GM18907 (cell line): ENCODE measurements around the gene GRAMD1B.
"Not testable (repeated sequence)": the region's sequence is repeated elsewhere in the genome, so short reads cannot be mapped to it uniquely, and the experiment has no call there.

Experiments used
- ATAC-seq: cut with Tn5 transposase; IDR thresholded peaks from one replicate; pipeline ENCODE4 v1.9.1; 2021; ENCODE audit warnings: mild to moderate bottlenecking, moderate library complexity; ENCODE audit not compliant: unreplicated experiment

Gene GRAMD1B

DNA sequence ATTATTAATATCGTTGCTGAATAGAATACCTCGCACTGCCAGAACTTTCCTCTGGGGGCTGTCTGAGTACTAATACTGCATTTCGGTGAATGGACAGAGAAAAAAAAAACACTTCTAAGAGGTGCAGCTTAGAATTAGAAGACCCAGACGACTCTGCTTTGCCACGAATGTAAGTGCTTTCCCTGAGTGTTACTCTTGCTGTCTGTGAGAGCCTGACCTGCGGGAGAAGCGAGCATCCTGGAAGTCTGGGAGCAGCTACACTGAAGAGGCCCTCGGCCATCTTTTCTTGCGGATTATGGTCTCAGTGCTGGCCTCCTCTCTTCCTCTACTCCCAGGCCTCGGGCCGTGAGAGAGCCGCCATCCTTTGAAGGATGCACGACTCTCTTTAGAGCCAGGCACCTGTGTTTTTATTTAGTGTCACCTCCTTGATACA lies 129.5 kb downstream of the GRAMD1B start:
- ATAC-seq, result no peak

DNA sequence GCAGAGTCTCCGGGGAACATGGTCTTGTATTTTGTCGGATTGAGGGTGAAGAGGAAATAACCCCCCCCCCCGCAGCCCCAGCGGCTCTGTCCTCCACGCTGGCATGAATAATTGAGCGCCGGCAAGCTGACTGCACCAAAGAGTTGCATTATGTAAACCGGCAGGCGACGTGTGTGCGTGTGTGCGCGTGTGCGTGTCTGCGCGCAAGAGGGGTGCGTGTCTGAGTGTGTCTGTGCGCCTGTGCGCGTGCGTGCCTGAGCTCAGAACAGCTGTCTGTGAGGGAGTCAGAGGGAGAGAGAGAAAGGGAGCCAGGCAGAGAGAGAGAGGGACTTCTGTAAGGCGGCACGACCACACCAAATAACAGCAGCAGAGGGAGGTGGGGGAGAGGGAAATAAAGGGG lies 129.9 kb downstream of the GRAMD1B start:
- ATAC-seq, result no peak

DNA sequence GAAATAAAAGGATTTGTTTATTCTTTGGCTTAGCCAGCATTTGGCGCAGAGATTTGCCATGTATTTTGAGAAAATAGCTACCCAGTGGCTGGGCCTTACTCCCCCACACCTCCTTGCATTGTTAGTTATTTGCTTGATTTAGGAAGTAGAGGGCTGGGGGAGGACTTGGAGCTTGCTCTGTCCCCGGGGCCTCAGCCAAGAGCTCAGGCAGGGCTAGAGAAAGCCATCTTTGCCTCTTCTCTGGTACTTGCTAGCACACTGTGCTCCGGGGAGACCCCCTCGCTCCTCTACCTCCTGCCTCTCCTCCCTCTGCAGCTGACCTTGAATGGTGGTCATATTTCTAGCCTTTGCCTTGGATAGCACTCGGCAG lies 131.3 kb downstream of the GRAMD1B start:
- no peak for ATAC-seq

- ATAC-seq, result no peak
These were observed 132.1 kb downstream of the GRAMD1B start for GRCh38 chr11:123562158-123562557.

- no peak for ATAC-seq
These were observed 132.8 kb downstream of the GRAMD1B start for GRCh38 chr11:123562829-123563228.

DNA sequence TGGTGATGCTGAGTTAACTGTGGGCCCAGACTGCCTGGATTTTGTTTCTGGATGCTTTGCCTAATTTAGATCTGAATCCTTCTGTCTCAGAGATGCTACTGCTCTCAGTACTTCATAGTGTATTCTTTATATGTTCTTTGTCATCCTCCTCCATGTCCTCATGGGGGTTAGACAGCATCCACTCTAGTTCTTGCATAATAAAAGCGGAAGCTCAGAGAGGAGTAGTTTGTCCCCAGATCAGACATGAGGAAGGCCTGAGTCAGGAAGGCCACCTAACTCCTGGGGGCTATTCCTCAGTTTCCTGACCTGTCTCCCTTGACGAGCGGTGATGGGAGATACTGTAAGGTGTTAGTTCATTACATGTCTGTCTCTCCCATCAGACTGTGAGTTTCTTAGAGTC lies 134.2 kb downstream of the GRAMD1B start:
- ATAC-seq, result no peak

- no peak for ATAC-seq
These were observed 136.8 kb downstream of the GRAMD1B start for GRCh38 chr11:123566852-123567251.

GRCh38 chr11:123567466-123567865 lies 137.4 kb downstream of the GRAMD1B start:
- ATAC-seq, result no peak

GRCh38 chr11:123568367-123568870 lies 138.3 kb downstream of the GRAMD1B start:
- no peak for ATAC-seq

DNA sequence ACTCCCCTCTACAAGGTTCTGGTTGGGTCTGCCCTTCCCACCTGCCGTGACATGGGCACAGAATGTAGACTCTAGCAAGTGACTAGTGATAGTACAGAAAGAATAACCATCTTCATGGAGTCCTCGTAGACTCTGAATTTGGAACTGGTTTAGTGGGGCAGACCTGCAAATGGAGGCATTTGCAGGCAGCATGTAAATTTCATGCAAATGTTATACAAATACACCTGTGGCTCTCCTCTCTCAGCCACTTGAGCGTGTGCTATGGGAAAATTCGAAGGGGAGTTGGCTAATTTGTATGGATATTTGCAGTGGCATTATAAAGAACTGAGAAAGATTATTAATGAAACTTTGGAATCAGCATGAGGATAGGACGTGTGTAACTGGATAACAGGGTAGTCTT lies 139.3 kb downstream of the GRAMD1B start:
- no peak for ATAC-seq

DNA sequence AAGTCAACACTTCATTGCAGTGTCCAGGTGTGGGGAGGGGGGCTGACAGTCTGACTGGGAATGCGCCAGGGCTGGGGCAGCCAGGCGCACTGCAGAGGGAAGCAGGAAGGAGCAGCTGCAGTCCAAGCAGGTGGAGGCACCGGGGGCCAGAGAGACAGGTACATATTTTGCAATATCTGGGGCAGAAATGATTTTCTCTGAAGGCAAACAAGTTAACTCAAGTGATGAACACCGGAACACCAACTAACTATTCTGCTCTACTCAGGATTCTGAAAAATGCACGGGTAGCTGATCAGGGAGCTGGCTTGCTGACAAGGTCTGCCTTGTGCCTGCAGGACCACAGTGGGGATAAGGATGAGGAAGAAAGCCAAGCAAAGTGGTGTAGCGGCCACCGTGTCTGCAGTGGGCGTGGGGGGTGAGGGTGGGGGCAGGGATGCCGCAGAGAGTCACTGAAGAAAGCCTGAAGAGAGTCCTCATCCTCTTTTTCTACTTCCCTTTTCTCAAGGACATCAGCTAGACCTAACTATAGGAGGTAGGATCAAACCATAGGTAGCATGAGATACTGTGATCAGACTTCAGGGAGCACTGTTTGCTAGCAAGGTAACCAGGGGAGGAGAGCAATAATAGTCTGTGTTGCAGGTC lies 141.0 kb downstream of the GRAMD1B start:
- no peak for ATAC-seq

- ATAC-seq, result not testable (repeated sequence)
These were observed 142.7 kb downstream of the GRAMD1B start for GRCh38 chr11:123572791-123573190.

GRCh38 chr11:123573286-123573685 lies 143.2 kb downstream of the GRAMD1B start:
- no peak for ATAC-seq

GRCh38 chr11:123575441-123575840 lies 145.4 kb downstream of the GRAMD1B start:
- no peak for ATAC-seq

DNA sequence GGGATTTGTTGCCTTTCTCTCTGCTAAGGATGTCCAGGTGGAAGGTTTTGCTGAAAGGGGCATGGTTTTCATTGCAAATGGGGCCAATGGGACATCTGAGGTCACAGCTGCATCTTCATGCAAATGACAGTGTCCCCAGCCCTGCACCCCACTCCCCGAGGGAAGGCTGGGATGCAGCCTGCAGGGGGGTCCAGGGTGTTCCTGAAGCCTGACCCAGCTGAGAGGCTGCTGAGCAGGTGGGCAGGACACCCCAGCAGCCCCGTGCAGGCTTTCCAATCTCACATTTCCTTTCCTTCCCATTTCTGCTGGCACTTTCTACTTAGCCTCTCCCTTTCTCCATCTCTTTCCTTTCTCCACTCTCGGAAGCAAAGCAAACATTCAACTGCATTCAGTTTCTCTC lies 146.0 kb downstream of the GRAMD1B start:
- no peak for ATAC-seq

- no peak for ATAC-seq
These were observed 146.4 kb downstream of the GRAMD1B start for GRCh38 chr11:123576501-123576900.

DNA sequence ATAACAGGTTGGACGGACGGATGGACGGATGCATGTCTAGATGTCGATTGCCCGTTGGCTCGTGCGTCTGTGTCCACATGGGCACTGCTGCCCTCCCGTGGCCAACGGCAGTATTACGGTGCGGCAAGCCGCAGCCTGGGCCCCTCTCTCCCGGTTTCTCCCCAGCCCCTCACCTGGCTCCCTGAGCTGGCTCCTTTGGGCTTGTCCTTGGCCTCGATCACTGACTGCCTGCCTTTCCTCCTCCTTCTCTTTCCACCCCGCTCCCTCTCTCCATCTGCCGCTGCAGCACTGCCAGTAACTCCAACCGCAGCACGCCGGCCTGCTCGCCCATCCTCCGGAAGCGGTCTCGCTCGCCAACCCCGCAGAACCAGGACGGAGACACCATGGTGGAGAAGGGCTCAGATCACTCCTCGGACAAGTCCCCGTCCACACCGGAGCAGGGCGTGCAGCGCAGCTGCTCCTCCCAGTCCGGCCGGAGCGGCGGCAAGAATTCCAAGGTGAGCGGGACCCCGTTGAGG lies 147.1 kb downstream of the GRAMD1B start:
- peak; percentile 64 for ATAC-seq

- ATAC-seq, result no peak
These were observed 148.9 kb downstream of the GRAMD1B start for GRCh38 chr11:123578778-123579481.

- no peak for ATAC-seq
These were observed 149.4 kb downstream of the GRAMD1B start for GRCh38 chr11:123579482-123579812.

- no peak for ATAC-seq
These were observed 150.1 kb downstream of the GRAMD1B start for GRCh38 chr11:123580137-123580536.

GRCh38 chr11:123580557-123581275 lies 150.6 kb downstream of the GRAMD1B start:
- ATAC-seq, result peak; percentile 86
